ENCODE data around the gene ST6GALNAC5. TPM values are rescaled to one million over a fixed set of nuclear protein-coding genes. Genes with fewer than 3 reads are reported as not detected.

The ST6GALNAC5 gene
- total RNA-seq, 1 experiment from 2014 or later: not detected

DNA sequence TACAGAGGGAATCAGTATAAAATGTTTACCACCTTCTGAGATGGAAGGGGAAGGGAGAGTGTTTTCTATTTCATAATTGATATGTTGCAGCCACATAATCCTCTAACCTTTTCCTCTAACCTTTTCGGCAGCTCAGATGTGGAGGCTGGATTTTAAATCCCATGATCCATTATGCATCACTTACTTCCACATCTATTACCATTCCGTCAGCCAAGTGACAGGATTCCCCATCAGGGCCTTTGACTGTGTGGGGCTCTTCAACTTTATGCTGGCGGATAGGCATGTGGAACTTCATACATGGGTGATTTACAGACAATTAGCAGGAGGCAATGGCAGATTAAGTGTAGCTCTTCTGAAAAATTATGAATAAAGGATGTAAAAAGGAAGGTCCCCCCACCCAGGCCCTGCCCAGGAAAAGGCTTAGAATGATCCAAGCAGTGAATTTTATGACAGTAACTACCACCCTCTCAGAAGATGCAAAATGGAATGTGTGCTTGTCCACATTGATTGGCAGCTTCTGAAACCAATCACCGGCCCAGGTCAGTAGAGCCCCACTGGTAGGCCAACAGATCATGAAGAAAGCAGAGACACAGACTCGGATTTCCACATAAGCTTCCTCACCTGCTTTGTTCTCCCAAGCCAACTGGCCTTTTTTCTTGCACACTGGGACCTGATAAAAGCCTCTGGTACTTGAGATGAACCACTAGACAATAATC, 147.0 kb downstream of the ST6GALNAC5 start:
- no TSS peak for BruUV-seq (replicated peaks)
- Histone ChIP-seq H3K4me1 (ENCODE audit: control insufficient read depth, insufficient read depth, low read length) (no peaks in the 10 kb centered on the region), H3K27ac (ENCODE audit: low read length) (no peak overlapping the region), H3K4me3 (ENCODE audit: low read depth in 2 of 2, low read length in 2 of 2) (no peak overlapping the region), H3K27me3 (ENCODE audit: control insufficient read depth, insufficient read depth, low read length) (no peaks in the 10 kb centered on the region), H3K9me3 (ENCODE audit: control insufficient read depth, insufficient read depth, low read depth, low read length) (no peaks in the 10 kb centered on the region), H3K36me3 (ENCODE audit: control insufficient read depth, insufficient read depth, low read length) (no peaks in the 10 kb centered on the region)
- TF ChIP-seq TCF7L2 (IDR thresholded peaks at IDR 0.05; ENCODE audit: low read depth, low read length) (no peak), POLR2AphosphoS5 (IDR thresholded peaks at IDR 0.05; ENCODE audit: low read depth, low read length) (no peak), CTCF (IDR thresholded peaks at IDR 0.05) (no peak), SIN3A (IDR thresholded peaks at IDR 0.05; ENCODE audit: borderline replicate concordance, insufficient read depth, low read depth, low read length) (no peak)
- TF ChIP-seq, protein P1, sequence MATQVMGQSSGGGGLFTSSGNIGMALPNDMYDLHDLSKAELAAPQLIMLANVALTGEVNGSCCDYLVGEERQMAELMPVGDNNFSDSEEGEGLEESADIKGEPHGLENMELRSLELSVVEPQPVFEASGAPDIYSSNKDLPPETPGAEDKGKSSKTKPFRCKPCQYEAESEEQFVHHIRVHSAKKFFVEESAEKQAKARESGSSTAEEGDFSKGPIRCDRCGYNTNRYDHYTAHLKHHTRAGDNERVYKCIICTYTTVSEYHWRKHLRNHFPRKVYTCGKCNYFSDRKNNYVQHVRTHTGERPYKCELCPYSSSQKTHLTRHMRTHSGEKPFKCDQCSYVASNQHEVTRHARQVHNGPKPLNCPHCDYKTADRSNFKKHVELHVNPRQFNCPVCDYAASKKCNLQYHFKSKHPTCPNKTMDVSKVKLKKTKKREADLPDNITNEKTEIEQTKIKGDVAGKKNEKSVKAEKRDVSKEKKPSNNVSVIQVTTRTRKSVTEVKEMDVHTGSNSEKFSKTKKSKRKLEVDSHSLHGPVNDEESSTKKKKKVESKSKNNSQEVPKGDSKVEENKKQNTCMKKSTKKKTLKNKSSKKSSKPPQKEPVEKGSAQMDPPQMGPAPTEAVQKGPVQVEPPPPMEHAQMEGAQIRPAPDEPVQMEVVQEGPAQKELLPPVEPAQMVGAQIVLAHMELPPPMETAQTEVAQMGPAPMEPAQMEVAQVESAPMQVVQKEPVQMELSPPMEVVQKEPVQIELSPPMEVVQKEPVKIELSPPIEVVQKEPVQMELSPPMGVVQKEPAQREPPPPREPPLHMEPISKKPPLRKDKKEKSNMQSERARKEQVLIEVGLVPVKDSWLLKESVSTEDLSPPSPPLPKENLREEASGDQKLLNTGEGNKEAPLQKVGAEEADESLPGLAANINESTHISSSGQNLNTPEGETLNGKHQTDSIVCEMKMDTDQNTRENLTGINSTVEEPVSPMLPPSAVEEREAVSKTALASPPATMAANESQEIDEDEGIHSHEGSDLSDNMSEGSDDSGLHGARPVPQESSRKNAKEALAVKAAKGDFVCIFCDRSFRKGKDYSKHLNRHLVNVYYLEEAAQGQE (IDR thresholded peaks at IDR 0.05; ENCODE audit: insufficient read depth in 1 of 2, low read depth in 2 of 2, low read length in 1 of 2): no peak
- POLR2A ChIA-PET: no interaction called here
- in situ Hi-C loops (cut with HindIII; ENCODE audit: low pct_unique_long_range_greater_than_20kb, low sequenced_read_pairs) (no loop called here), intact Hi-C loops (cut with micrococcal nuclease; ENCODE audit: unreplicated experiment) (no loop called here)
- CTCF ChIA-PET: no interaction called here
- ATAC-seq (no peak), DNase-seq (ENCODE audit: low read depth, low spot score) (no peak)

DNA sequence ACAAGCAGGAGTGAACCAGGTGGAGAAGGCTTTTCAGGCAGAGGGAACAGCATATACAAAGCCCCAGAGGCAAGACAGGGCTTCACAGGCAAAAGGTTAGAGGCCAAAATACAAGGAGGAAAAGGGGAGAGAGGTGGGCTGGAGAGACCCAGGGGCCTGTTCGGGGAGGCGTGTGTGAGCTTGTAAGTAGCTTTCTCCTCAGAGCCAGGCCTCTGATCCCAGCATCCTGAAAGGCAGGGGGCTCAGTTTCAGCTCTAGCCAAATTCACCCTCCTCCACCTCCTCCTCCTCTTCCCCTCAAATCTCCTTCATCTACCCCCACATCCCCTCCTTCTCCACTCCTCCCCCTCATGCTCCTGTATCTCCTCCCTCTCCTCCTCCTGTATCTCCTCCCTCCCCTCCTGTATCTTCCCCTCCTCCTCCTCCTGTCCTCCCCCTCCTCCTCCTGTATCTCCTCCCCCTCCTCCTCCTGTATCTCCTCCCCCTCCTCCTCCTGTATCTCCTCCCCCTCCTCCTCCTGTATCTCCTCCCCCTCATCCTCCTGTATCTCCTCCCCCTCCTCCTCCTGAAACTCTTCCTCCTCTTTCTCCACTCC, 148.6 kb downstream of the ST6GALNAC5 start:
- H3K4me3 ChIP-seq (ENCODE audit: low read depth in 2 of 2, low read length in 2 of 2): no peak overlapping the region
- no peaks in the 10 kb centered on the region for H3K9me3 ChIP-seq (ENCODE audit: control insufficient read depth, insufficient read depth, low read depth, low read length)
- TF ChIP-seq SIN3A (IDR thresholded peaks at IDR 0.05; ENCODE audit: borderline replicate concordance, insufficient read depth, low read depth, low read length) (no peak), CTCF (IDR thresholded peaks at IDR 0.05) (no peak), TCF7L2 (IDR thresholded peaks at IDR 0.05; ENCODE audit: low read depth, low read length) (no peak), POLR2AphosphoS5 (IDR thresholded peaks at IDR 0.05; ENCODE audit: low read depth, low read length) (no peak)
- TF ChIP-seq, protein P1 (IDR thresholded peaks at IDR 0.05; ENCODE audit: insufficient read depth in 1 of 2, low read depth in 2 of 2, low read length in 1 of 2): no peak
- intact Hi-C loops (cut with micrococcal nuclease; ENCODE audit: unreplicated experiment) (no loop called here), in situ Hi-C loops (cut with HindIII; ENCODE audit: low pct_unique_long_range_greater_than_20kb, low sequenced_read_pairs) (no loop called here)
- DNase-seq (ENCODE audit: low read depth, low spot score) (no peak), ATAC-seq (no peak)
- BruUV-seq (replicated peaks): no TSS peak
- no peaks in the 10 kb centered on the region; the same call in 1 of the 2 replicates for H3K27me3 ChIP-seq (ENCODE audit: control insufficient read depth, insufficient read depth, low read length)
- no peaks in the 10 kb centered on the region for H3K36me3 ChIP-seq (ENCODE audit: control insufficient read depth, insufficient read depth, low read length)
- no peak overlapping the region for H3K27ac ChIP-seq (ENCODE audit: low read length)
- CTCF ChIA-PET: no interaction called here
- no peaks in the 10 kb centered on the region for H3K4me1 ChIP-seq (ENCODE audit: control insufficient read depth, insufficient read depth, low read length)
- POLR2A ChIA-PET: no interaction called here

Measured in Panc1 (cell line).